Measurements from ENCODE around the gene LOXL1.

The LOXL1 gene

GRCh38 chr15:73991726-73992593 lies 65.7 kb downstream of the LOXL1 start, which contains the start of gene STOML1:
Gene STOML1 (minus strand): TSS chr15:73992295. CDS start chr15:73992223, 72 bp downstream.
- peak within 1 kb of the TSS; percentile 16; the same call in 1 of the 2 replicates for H3K9ac ChIP-seq
- no peak within 1 kb of the TSS for H3K27ac ChIP-seq
- H4K20me1 ChIP-seq (ENCODE audit: insufficient read depth), result no peaks in the 10 kb centered on the region
- peak within 1 kb of the TSS; percentile 65 for H2AFZ ChIP-seq (ENCODE audit: low read depth)
- no peaks in the 10 kb centered on the region for H3K36me3 ChIP-seq (ENCODE audit: insufficient read depth)
- no peak within 1 kb of the TSS for H3K4me3 ChIP-seq (IDR thresholded peaks at IDR 0.05; ENCODE audit: insufficient read depth, low read depth, low read length)
- TF ChIP-seq CTCF (conservative IDR thresholded peaks at IDR 0.05; ENCODE audit: low read depth, low read length), result peak; percentile 77
- H3K4me1 ChIP-seq (ENCODE audit: low read depth, poor library complexity, severe bottlenecking), result peaks cover 68% of the 10 kb centered on the region
- H3K79me2 ChIP-seq (ENCODE audit: insufficient read depth, low read depth), result peaks cover 32% of the 10 kb centered on the region
- H3K27me3 ChIP-seq (ENCODE audit: insufficient read depth, low read depth), result no peaks in the 10 kb centered on the region
- H3K4me2 ChIP-seq, result peak within 1 kb of the TSS; percentile 80

GRCh38 chr15:73992594-73992898 lies 66.3 kb downstream of the LOXL1 start:
- no peak overlapping the region for H3K4me3 ChIP-seq (IDR thresholded peaks at IDR 0.05; ENCODE audit: insufficient read depth, low read depth, low read length)
- H3K36me3 ChIP-seq (ENCODE audit: insufficient read depth), result no peaks in the 10 kb centered on the region
- peak overlapping the region; percentile 65; the same call in 1 of the 2 replicates for H2AFZ ChIP-seq (ENCODE audit: low read depth)
- H3K9ac ChIP-seq, result no peak overlapping the region; the same call in 1 of the 2 replicates
- no peak; the same call in none of the 2 replicates for TF ChIP-seq CTCF (conservative IDR thresholded peaks at IDR 0.05; ENCODE audit: low read depth, low read length)
- H3K4me1 ChIP-seq (ENCODE audit: low read depth, poor library complexity, severe bottlenecking), result peaks cover 68% of the 10 kb centered on the region
- no peak overlapping the region for H3K27ac ChIP-seq
- peak overlapping the region; percentile 67 for H3K4me2 ChIP-seq
- H3K79me2 ChIP-seq (ENCODE audit: insufficient read depth, low read depth), result peaks cover 38% of the 10 kb centered on the region
- H4K20me1 ChIP-seq (ENCODE audit: insufficient read depth), result no peaks in the 10 kb centered on the region
- H3K27me3 ChIP-seq (ENCODE audit: insufficient read depth, low read depth), result no peaks in the 10 kb centered on the region

GRCh38 chr15:73993211-73993994 lies 67.1 kb downstream of the LOXL1 start:
- Histone ChIP-seq H3K79me2 (ENCODE audit: insufficient read depth, low read depth) (peaks cover 47% of the 10 kb centered on the region), H3K27me3 (ENCODE audit: insufficient read depth, low read depth) (no peaks in the 10 kb centered on the region), H3K27ac (no peak overlapping the region), H2AFZ (ENCODE audit: low read depth) (no peak overlapping the region), H3K4me1 (ENCODE audit: low read depth, poor library complexity, severe bottlenecking) (peaks cover 63% of the 10 kb centered on the region), H3K36me3 (ENCODE audit: insufficient read depth) (no peaks in the 10 kb centered on the region), H3K4me3 (IDR thresholded peaks at IDR 0.05; ENCODE audit: insufficient read depth, low read depth, low read length) (no peak overlapping the region), H3K9ac (no peak overlapping the region), H3K4me2 (peak overlapping the region; percentile 74; the same call in 1 of the 2 replicates), H4K20me1 (ENCODE audit: insufficient read depth) (no peaks in the 10 kb centered on the region)
- TF ChIP-seq CTCF (conservative IDR thresholded peaks at IDR 0.05; ENCODE audit: low read depth, low read length), result no peak

GRCh38 chr15:73994413-73994883 lies 68.2 kb downstream of the LOXL1 start, which contains the start of gene PML:
Gene PML (plus strand): TSS chr15:73994716. CDS start chr15:73994813, 97 bp downstream.
- peak within 1 kb of the TSS; percentile 95 for H3K4me2 ChIP-seq
- peak within 1 kb of the TSS; percentile 55; the same call in 1 of the 2 replicates for H3K9ac ChIP-seq
- TF ChIP-seq CTCF (conservative IDR thresholded peaks at IDR 0.05; ENCODE audit: low read depth, low read length), result no peak
- no peak within 1 kb of the TSS for H3K4me3 ChIP-seq (IDR thresholded peaks at IDR 0.05; ENCODE audit: insufficient read depth, low read depth, low read length)
- peaks cover 4% of the 10 kb centered on the region; the same call in 1 of the 2 replicates for H3K36me3 ChIP-seq (ENCODE audit: insufficient read depth)
- H3K4me1 ChIP-seq (ENCODE audit: low read depth, poor library complexity, severe bottlenecking), result peaks cover 58% of the 10 kb centered on the region
- peaks cover 55% of the 10 kb centered on the region for H3K79me2 ChIP-seq (ENCODE audit: insufficient read depth, low read depth)
- H3K27ac ChIP-seq, result peak within 1 kb of the TSS; percentile 56
- no peaks in the 10 kb centered on the region for H3K27me3 ChIP-seq (ENCODE audit: insufficient read depth, low read depth)
- H2AFZ ChIP-seq (ENCODE audit: low read depth), result peak within 1 kb of the TSS; percentile 60; the same call in 1 of the 2 replicates
- H4K20me1 ChIP-seq (ENCODE audit: insufficient read depth), result no peaks in the 10 kb centered on the region

Measured in KMS-11 (cell line).